H9 (cell line): Measurements from ENCODE around the gene P2RY8. TPM values are rescaled to one million over a fixed set of nuclear protein-coding genes. Genes with fewer than 3 reads are reported as not detected.
A peak's percentile ranks its signal among the peaks of the same experiment; 100 is the strongest.

Experiments
- DNase-seq: peaks from one replicate; pipeline ENCODE4 v3.0.0-alpha.2; 2017
- H2AFZ ChIP-seq: one replicate; pipeline ENCODE4 v1.6.1; 2013; ENCODE audit warnings: mild to moderate bottlenecking, low read length, control low read depth, moderate library complexity
- H2AK5ac ChIP-seq: 2 replicates; pipeline ENCODE4 v1.6.1; 2013; ENCODE audit warnings: low read length, control low read depth, mixed read lengths; ENCODE audit not compliant: insufficient read length
- H2BK120ac ChIP-seq: one replicate; pipeline ENCODE4 v1.6.1; 2013; ENCODE audit warnings: low read depth, mild to moderate bottlenecking, low read length, control low read depth, inconsistent platforms; ENCODE audit not compliant: poor library complexity, severe bottlenecking
- H2BK12ac ChIP-seq: 2 replicates; pipeline ENCODE4 v1.6.1; 2013; ENCODE audit warnings: low read length, control low read depth, mixed read lengths, low read depth; ENCODE audit not compliant: insufficient read length
- H2BK15ac ChIP-seq: 2 replicates; pipeline ENCODE4 v1.6.1; 2013; ENCODE audit warnings: low read depth, low read length, control low read depth
- H2BK20ac ChIP-seq: one replicate; pipeline ENCODE4 v1.6.1; 2013; ENCODE audit warnings: low read depth, mild to moderate bottlenecking, low read length, control low read depth, inconsistent platforms; ENCODE audit not compliant: poor library complexity, severe bottlenecking
- H2BK5ac ChIP-seq: 2 replicates; pipeline ENCODE4 v1.6.1; 2013; ENCODE audit warnings: low read length, control low read depth, mixed read lengths; ENCODE audit not compliant: insufficient read length
- H3K14ac ChIP-seq: 2 replicates; pipeline ENCODE4 v1.6.1; 2013; ENCODE audit warnings: low read length, control low read depth; ENCODE audit not compliant: insufficient read depth
- H3K18ac ChIP-seq: 2 replicates; pipeline ENCODE4 v1.6.1; 2013; ENCODE audit warnings: low read depth, mild to moderate bottlenecking, mixed read lengths, low read length, control low read depth; ENCODE audit not compliant: insufficient read length
- H3K23ac ChIP-seq: 2 replicates; pipeline ENCODE4 v1.6.1; 2013; ENCODE audit warnings: low read length, control low read depth, mixed read lengths, low read depth; ENCODE audit not compliant: insufficient read length
- H3K23me2 ChIP-seq: 2 replicates; pipeline ENCODE4 v1.6.1; 2013; ENCODE audit warnings: low read depth, mild to moderate bottlenecking, mixed read lengths, low read length, control low read depth; ENCODE audit not compliant: insufficient read length, poor library complexity, severe bottlenecking
- H3K27ac ChIP-seq: 2 replicates; pipeline ENCODE4 v1.5.1; 2013; ENCODE audit warnings: low read length, control low read depth, mixed read lengths, low read depth; ENCODE audit not compliant: insufficient read length
- H3K27me3 ChIP-seq: 2 replicates; pipeline ENCODE4 v1.6.1; 2013; ENCODE audit warnings: low read length, control low read depth, inconsistent platforms; ENCODE audit not compliant: insufficient read depth
- H3K4ac ChIP-seq: 2 replicates; pipeline ENCODE4 v1.6.1; 2013; ENCODE audit warnings: low read depth, mild to moderate bottlenecking, control low read depth, inconsistent platforms, low read length, moderate library complexity
- H3K4me1 ChIP-seq: 2 replicates; pipeline ENCODE4 v1.6.1; 2013; ENCODE audit warnings: low read length, control low read depth, inconsistent platforms; ENCODE audit not compliant: insufficient read depth
- H3K4me2 ChIP-seq: 2 replicates; pipeline ENCODE4 v1.6.1; 2013; ENCODE audit warnings: low read length, control low read depth, mixed read lengths; ENCODE audit not compliant: insufficient read length, insufficient read depth
- H3K56ac ChIP-seq: 2 replicates; pipeline ENCODE4 v1.6.1; 2013; ENCODE audit warnings: low read depth, mild to moderate bottlenecking, mixed read lengths, low read length, control low read depth; ENCODE audit not compliant: insufficient read length
- H3K79me1 ChIP-seq: 2 replicates; pipeline ENCODE4 v1.6.1; 2013; ENCODE audit warnings: low read depth, mild to moderate bottlenecking, moderate library complexity, low read length, control low read depth, inconsistent platforms; ENCODE audit not compliant: insufficient read depth, poor library complexity, severe bottlenecking
- H3K79me2 ChIP-seq: 2 replicates; pipeline ENCODE4 v1.6.1; 2013; ENCODE audit warnings: low read length, control low read depth, inconsistent platforms; ENCODE audit not compliant: insufficient read depth
- H3K9ac ChIP-seq: 2 replicates; pipeline ENCODE4 v1.6.1; 2013; ENCODE audit warnings: low read length, control low read depth, mixed read lengths; ENCODE audit not compliant: insufficient read length; ENCODE audit errors: extremely low read depth
- H3K9me3 ChIP-seq: one replicate; pipeline ENCODE4 v1.6.1; 2013; ENCODE audit warnings: low read depth, low read length, inconsistent platforms; ENCODE audit not compliant: control insufficient read depth
- H3T11ph ChIP-seq: one replicate; pipeline ENCODE4 v1.6.1; 2013; ENCODE audit warnings: mild to moderate bottlenecking, low read length, control low read depth, inconsistent platforms
- H4K20me1 ChIP-seq: one replicate; pipeline ENCODE4 v1.6.1; 2013; ENCODE audit not compliant: control insufficient read depth, insufficient read length, insufficient read depth
- H4K5ac ChIP-seq: 2 replicates; pipeline ENCODE4 v1.6.1; 2013; ENCODE audit warnings: low read depth, mild to moderate bottlenecking, mixed read lengths, low read length, control low read depth; ENCODE audit not compliant: insufficient read length
- H4K8ac ChIP-seq: replicated peaks from 2 replicates; pipeline ENCODE4 v1.6.1; 2013; ENCODE audit warnings: low read length, control low read depth, mixed read lengths, low read depth; ENCODE audit not compliant: insufficient read length
- H4K91ac ChIP-seq: 2 replicates; pipeline ENCODE4 v1.6.1; 2013; ENCODE audit warnings: low read depth, mild to moderate bottlenecking, moderate library complexity, mixed read lengths, low read length, control low read depth; ENCODE audit not compliant: insufficient read length
- H3K27ac Mint-ChIP-seq, 3 experiments: 2 replicates in 2 of 3; 3 replicates in 1 of 3; pipeline ENCODE4 v1.8.0; 2020 to 2021; ENCODE audit warnings: mixed read lengths in 3 of 3, mild to moderate bottlenecking in 1 of 3, moderate library complexity in 1 of 3
- H3K27me3 Mint-ChIP-seq: 2 replicates; pipeline ENCODE4 v1.8.0; 2021; ENCODE audit warnings: low read depth, mild to moderate bottlenecking, moderate library complexity, mixed read lengths
- H3K36me3 Mint-ChIP-seq, 3 experiments: 2 replicates in 2 of 3; 3 replicates in 1 of 3; pipeline ENCODE4 v1.8.0; 2020 to 2021; ENCODE audit warnings: low read depth in 3 of 3, mixed read lengths in 3 of 3; ENCODE audit not compliant: insufficient read depth in 1 of 3
- H3K4me1 Mint-ChIP-seq, 2 experiments: 2 replicates each; pipeline ENCODE4 v1.8.0; 2020; ENCODE audit warnings: mixed read lengths in 2 of 2
- H3K4me3 Mint-ChIP-seq, 2 experiments: 2 replicates in 1 of 2; 3 replicates in 1 of 2; pipeline ENCODE4 v1.8.0; 2020 to 2021; ENCODE audit warnings: mild to moderate bottlenecking in 2 of 2, mixed read lengths in 2 of 2, moderate library complexity in 1 of 2
- H3K9me3 Mint-ChIP-seq, 2 experiments: 2 replicates in 1 of 2; 3 replicates in 1 of 2; pipeline ENCODE4 v1.8.0; 2020; ENCODE audit warnings: mild to moderate bottlenecking in 2 of 2, mixed read lengths in 2 of 2, moderate library complexity in 1 of 2
- WGBS: extraction: QIAGEN DNeasy Blood & Tissue Kit; methylation state at CpG from one replicate; pipeline ENCODE4 v1.1.7; 2013; ENCODE audit warnings: missing lambda C conversion rate, low lambda C conversion rate, mixed read lengths; ENCODE audit not compliant: insufficient read length; ENCODE audit errors: extremely low coverage; 5-methylcytosine and 5-hydroxymethylcytosine counted together
- total RNA-seq: library from RNA; stranded (reverse); gene quantifications from 2 replicates; pipeline ENCODE4 v1.2.1, GENCODE V29; 2021
- TF ChIP-seq, protein P1 (sequence below): fragments of 200-600 bp; sonication (generic); conservative IDR thresholded peaks from 3 replicates; pipeline ENCODE4 v1.8.0; 2021; ENCODE audit warnings: antibody characterized with exemption, mild to moderate bottlenecking

P2RY8 gene
- total RNA-seq, 1 experiment from 2014 or later, result not detected

DNA sequence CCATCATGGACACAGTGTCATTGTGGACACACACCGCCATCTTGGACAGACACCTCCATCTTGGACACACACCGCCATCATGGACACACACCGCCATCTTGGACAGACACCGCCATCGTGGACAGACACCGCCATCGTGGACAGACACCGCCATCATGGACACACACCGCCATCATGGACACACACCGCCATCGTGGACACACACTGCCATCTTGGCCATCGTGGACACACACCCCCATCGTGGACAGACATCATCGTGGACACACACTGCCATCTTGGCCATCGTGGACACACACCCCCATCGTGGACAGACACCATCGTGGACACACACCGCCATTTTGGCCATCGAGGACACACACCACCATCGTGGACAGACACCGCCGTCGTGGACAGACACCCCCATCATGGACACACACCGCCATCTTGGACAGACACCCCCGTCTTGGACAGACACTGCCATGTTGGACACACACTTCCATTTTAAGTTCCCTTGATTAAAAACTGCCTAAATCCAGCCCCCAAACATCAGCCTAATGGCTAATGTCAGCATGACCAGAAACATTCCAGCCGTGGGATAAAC lies 93.4 kb downstream of the P2RY8 start:
- H3K14ac ChIP-seq, result no peak overlapping the region
- no peaks in the 10 kb centered on the region for H3K27me3 ChIP-seq
- no peak overlapping the region for H2BK20ac ChIP-seq
- no peak overlapping the region for H4K5ac ChIP-seq
- peaks cover 19% of the 10 kb centered on the region; the same call in 1 of the 2 replicates for H3K79me2 ChIP-seq
- H2AFZ ChIP-seq, result no peak overlapping the region
- H3K4me1 ChIP-seq, result no peaks in the 10 kb centered on the region
- no peak overlapping the region for H4K91ac ChIP-seq
- no CpG with 5 or more reads among the region's 26 CpGs for WGBS
- peak; percentile 7 for DNase-seq
- H3K18ac ChIP-seq, result no peak overlapping the region
- no peak overlapping the region for H2BK15ac ChIP-seq
- Mint-ChIP-seq H3K27ac (peak overlapping the region in 1 of 3 experiments; percentile 25; a peak in 1 of 7 replicates), H3K4me1 (no peaks in the 10 kb centered on the region), H3K4me3 (no peak overlapping the region), H3K9me3 (peaks cover 36 to 37% of the 10 kb centered on the region in 2 experiments), H3K36me3 (peaks cover 60 to 78% (median 73%) of the 10 kb centered on the region in 3 experiments), H3K27me3 (peaks cover 2% of the 10 kb centered on the region)
- H3K79me1 ChIP-seq, result peaks cover 2% of the 10 kb centered on the region
- H2BK12ac ChIP-seq, result no peak overlapping the region
- H3K27ac ChIP-seq, result no peak overlapping the region
- TF ChIP-seq, protein P1, sequence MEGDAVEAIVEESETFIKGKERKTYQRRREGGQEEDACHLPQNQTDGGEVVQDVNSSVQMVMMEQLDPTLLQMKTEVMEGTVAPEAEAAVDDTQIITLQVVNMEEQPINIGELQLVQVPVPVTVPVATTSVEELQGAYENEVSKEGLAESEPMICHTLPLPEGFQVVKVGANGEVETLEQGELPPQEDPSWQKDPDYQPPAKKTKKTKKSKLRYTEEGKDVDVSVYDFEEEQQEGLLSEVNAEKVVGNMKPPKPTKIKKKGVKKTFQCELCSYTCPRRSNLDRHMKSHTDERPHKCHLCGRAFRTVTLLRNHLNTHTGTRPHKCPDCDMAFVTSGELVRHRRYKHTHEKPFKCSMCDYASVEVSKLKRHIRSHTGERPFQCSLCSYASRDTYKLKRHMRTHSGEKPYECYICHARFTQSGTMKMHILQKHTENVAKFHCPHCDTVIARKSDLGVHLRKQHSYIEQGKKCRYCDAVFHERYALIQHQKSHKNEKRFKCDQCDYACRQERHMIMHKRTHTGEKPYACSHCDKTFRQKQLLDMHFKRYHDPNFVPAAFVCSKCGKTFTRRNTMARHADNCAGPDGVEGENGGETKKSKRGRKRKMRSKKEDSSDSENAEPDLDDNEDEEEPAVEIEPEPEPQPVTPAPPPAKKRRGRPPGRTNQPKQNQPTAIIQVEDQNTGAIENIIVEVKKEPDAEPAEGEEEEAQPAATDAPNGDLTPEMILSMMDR, result no peak
- no peak overlapping the region for H2BK5ac ChIP-seq
- H3K9me3 ChIP-seq, result peaks cover 7% of the 10 kb centered on the region
- H3K4ac ChIP-seq, result no peak overlapping the region
- H3K9ac ChIP-seq, result no peak overlapping the region
- no peak overlapping the region for H3K56ac ChIP-seq
- H3K23ac ChIP-seq, result no peak overlapping the region
- H3T11ph ChIP-seq, result no peak overlapping the region
- H4K8ac ChIP-seq, result no peak overlapping the region
- no peak overlapping the region for H3K4me2 ChIP-seq
- no peaks in the 10 kb centered on the region for H3K23me2 ChIP-seq
- no peak overlapping the region for H2AK5ac ChIP-seq
- H4K20me1 ChIP-seq, result no peaks in the 10 kb centered on the region
- no peak overlapping the region for H2BK120ac ChIP-seq
